Measurements from ENCODE around the gene PHLDA3.

PHLDA3 gene

GRCh38 chr1:201489643-201490261, 20.8 kb upstream of the PHLDA3 start:
- Histone ChIP-seq H3K27ac (ENCODE audit: poor library complexity, severe bottlenecking) (peak overlapping the region; percentile 84), H3K36me3 (ENCODE audit: low read depth) (peaks cover 77% of the 10 kb centered on the region), H3K4me1 (ENCODE audit: insufficient read depth, poor library complexity, severe bottlenecking) (peaks cover 28% of the 10 kb centered on the region), H3K4me3 (ENCODE audit: severe bottlenecking) (no peak overlapping the region), H3K9me3 (ENCODE audit: severe bottlenecking) (no peaks in the 10 kb centered on the region), H3K27me3 (ENCODE audit: insufficient read depth, poor library complexity, severe bottlenecking) (no peaks in the 10 kb centered on the region)
- no peak for TF ChIP-seq CTCF (IDR thresholded peaks at IDR 0.05; ENCODE audit: poor library complexity, severe bottlenecking)
- no peak for DNase-seq (ENCODE audit: low spot score)
- peak; percentile 22; the same call in 2 of the 3 replicates for ATAC-seq (ENCODE audit: low read depth)

- H3K4me1 ChIP-seq (ENCODE audit: insufficient read depth, poor library complexity, severe bottlenecking): peaks cover 28% of the 10 kb centered on the region
- H3K36me3 ChIP-seq (ENCODE audit: low read depth): peaks cover 70% of the 10 kb centered on the region
- TF ChIP-seq CTCF (IDR thresholded peaks at IDR 0.05; ENCODE audit: poor library complexity, severe bottlenecking): no peak
- peak; percentile 95 for DNase-seq (ENCODE audit: low spot score)
- no peak overlapping the region for H3K4me3 ChIP-seq (ENCODE audit: severe bottlenecking)
- peak overlapping the region; percentile 84 for H3K27ac ChIP-seq (ENCODE audit: poor library complexity, severe bottlenecking)
- H3K27me3 ChIP-seq (ENCODE audit: insufficient read depth, poor library complexity, severe bottlenecking): no peaks in the 10 kb centered on the region
- H3K9me3 ChIP-seq (ENCODE audit: severe bottlenecking): no peaks in the 10 kb centered on the region
- ATAC-seq (ENCODE audit: low read depth): peak; percentile 87
Observed at GRCh38 chr1:201488830-201489589, 20.0 kb upstream of the PHLDA3 start.

- Histone ChIP-seq H3K27ac (ENCODE audit: poor library complexity, severe bottlenecking) (peak overlapping the region; percentile 84), H3K36me3 (ENCODE audit: low read depth) (peaks cover 57% of the 10 kb centered on the region)
- no peak for ATAC-seq (ENCODE audit: low read depth)
Observed at GRCh38 chr1:201487742-201488141, 18.8 kb upstream of the PHLDA3 start.

GRCh38 chr1:201486187-201486586, 17.2 kb upstream of the PHLDA3 start:
- DNase-seq (ENCODE audit: low spot score) (no peak), ATAC-seq (ENCODE audit: low read depth) (no peak)
- TF ChIP-seq CTCF (IDR thresholded peaks at IDR 0.05; ENCODE audit: poor library complexity, severe bottlenecking): no peak
- peak overlapping the region; percentile 3 for H3K27ac ChIP-seq (ENCODE audit: poor library complexity, severe bottlenecking)
- no peak overlapping the region for H3K4me3 ChIP-seq (ENCODE audit: severe bottlenecking)
- H3K9me3 ChIP-seq (ENCODE audit: severe bottlenecking): no peaks in the 10 kb centered on the region
- peaks cover 50% of the 10 kb centered on the region for H3K36me3 ChIP-seq (ENCODE audit: low read depth)
- H3K27me3 ChIP-seq (ENCODE audit: insufficient read depth, poor library complexity, severe bottlenecking): no peaks in the 10 kb centered on the region
- H3K4me1 ChIP-seq (ENCODE audit: insufficient read depth, poor library complexity, severe bottlenecking): peaks cover 25% of the 10 kb centered on the region

More at GRCh38 chr1:201487742-201488141, 18.8 kb upstream of the PHLDA3 start:
- Histone ChIP-seq H3K27me3 (ENCODE audit: insufficient read depth, poor library complexity, severe bottlenecking) (no peaks in the 10 kb centered on the region), H3K4me3 (ENCODE audit: severe bottlenecking) (no peak overlapping the region), H3K4me1 (ENCODE audit: insufficient read depth, poor library complexity, severe bottlenecking) (peaks cover 28% of the 10 kb centered on the region), H3K9me3 (ENCODE audit: severe bottlenecking) (no peaks in the 10 kb centered on the region)
- TF ChIP-seq CTCF (IDR thresholded peaks at IDR 0.05; ENCODE audit: poor library complexity, severe bottlenecking): no peak
- no peak for DNase-seq (ENCODE audit: low spot score)

Data from RWPE2 (cell line).